CD4-positive, alpha-beta T cell (primary cell): ENCODE data around the gene RER1. TPM values are rescaled to one million over a fixed set of nuclear protein-coding genes. Genes with fewer than 3 reads are reported as not detected.
A peak's percentile ranks its signal among the peaks of the same experiment; 100 is the strongest.

Experiments used
- ATAC-seq: fragments of 200-7000 bp; cut with Tn5 transposase; one replicate; pipeline ENCODE4 v1.10.0; 2022; ENCODE audit warnings: mild to moderate bottlenecking; ENCODE audit not compliant: poor library complexity
- CTCF ChIA-PET: fragments of 350-600 bp; sonication (Branson Sonifier 250); formaldehyde crosslinking; loops from one replicate; lab custom pipeline; 2021; ENCODE audit warnings: antibody characterized with exemption, inconsistent platforms; lab: Charles Lee
- POLR2A ChIA-PET: fragments of 350-600 bp; sonication (Branson Sonifier 250); formaldehyde crosslinking; loops from one replicate; lab custom pipeline; 2021; ENCODE audit warnings: antibody characterized with exemption, inconsistent platforms; lab: Charles Lee
- DNase-seq, 14 experiments: peaks; one replicate each; pipeline ENCODE4 v3.0.0-alpha.2; 2013 to 2020; ENCODE audit warnings: mixed read lengths in 2 of 14
- H3K27ac ChIP-seq, 2 donors: one replicate each; pipeline versions ENCODE4 v1.5.1 to v1.7.0; 2013; ENCODE audit warnings: low read length in 2 of 2, low read depth in 1 of 2, mild to moderate bottlenecking in 1 of 2
- H3K27me3 ChIP-seq, 2 experiments: 1 replicate in 1 of 2; 2 replicates in 1 of 2; pipeline versions ENCODE4 v1.6.1 to v1.7.0; 2013; ENCODE audit warnings: low read length in 2 of 2, control low read depth in 1 of 2, mild to moderate bottlenecking in 1 of 2, moderate library complexity in 1 of 2; ENCODE audit not compliant: insufficient read depth in 2 of 2, control insufficient read depth in 1 of 2
- H3K36me3 ChIP-seq: one replicate; pipeline ENCODE4 v1.6.1; 2013; ENCODE audit warnings: low read length, control low read depth; ENCODE audit not compliant: insufficient read depth
- H3K4me1 ChIP-seq: one replicate; pipeline ENCODE4 v1.6.1; 2013; ENCODE audit warnings: low read length, control low read depth; ENCODE audit not compliant: insufficient read depth
- H3K4me3 ChIP-seq: one replicate; pipeline ENCODE4 v1.5.1; 2013; ENCODE audit warnings: mild to moderate bottlenecking, low read length, moderate library complexity
- H3K9me3 ChIP-seq, 2 experiments: 1 replicate in 1 of 2; 2 replicates in 1 of 2; pipeline versions ENCODE4 v1.6.1 to v1.7.0; 2013; ENCODE audit warnings: low read length in 2 of 2, mild to moderate bottlenecking in 2 of 2, control low read depth in 1 of 2, moderate library complexity in 1 of 2; ENCODE audit not compliant: control insufficient read depth in 1 of 2, insufficient read depth in 1 of 2
- H3K27ac Mint-ChIP-seq: one replicate; pipeline ENCODE4 v1.8.0; 2020; ENCODE audit warnings: mixed read lengths
- H3K27me3 Mint-ChIP-seq: one replicate; pipeline ENCODE4 v1.8.0; 2021; ENCODE audit warnings: mixed read lengths
- H3K36me3 Mint-ChIP-seq: one replicate; pipeline ENCODE4 v1.8.0; 2021; ENCODE audit warnings: low read depth, mixed read lengths
- H3K4me1 Mint-ChIP-seq: one replicate; pipeline ENCODE4 v1.8.0; 2021; ENCODE audit warnings: low read depth, mixed read lengths
- H3K4me3 Mint-ChIP-seq: one replicate; pipeline ENCODE4 v1.8.0; 2020; ENCODE audit warnings: mild to moderate bottlenecking, mixed read lengths
- H3K9me3 Mint-ChIP-seq: one replicate; pipeline ENCODE4 v1.8.0; 2020; ENCODE audit warnings: mixed read lengths
- intact Hi-C, 2 experiments: fragments of 100-400 bp; cut with DNase I in 1 of 2; cut with micrococcal nuclease in 1 of 2; formaldehyde crosslinking; loops; one replicate each; pipeline versions ENCODE4 v1.15.1 to v1.9.0; 2023 to 2025; cut with DNase I, micrococcal nuclease
- total RNA-seq, 174 experiments: library from RNA in 2 of 174; stranded (reverse) in 2 of 174; gene quantifications; one replicate each; pipeline ENCODE4 v1.2.3 and lab custom pipeline; 2021 to 2026
- TF ChIP-seq, protein P1 (sequence below): fragments of 200-600 bp; IDR thresholded peaks from one replicate; pipeline ENCODE4 v1.8.0; 2022; ENCODE audit warnings: antibody characterized with exemption, mild to moderate bottlenecking

RER1 gene
- total RNA-seq, 2 experiments from 2014 or later = 57.9 to 60.7 TPM

DNA sequence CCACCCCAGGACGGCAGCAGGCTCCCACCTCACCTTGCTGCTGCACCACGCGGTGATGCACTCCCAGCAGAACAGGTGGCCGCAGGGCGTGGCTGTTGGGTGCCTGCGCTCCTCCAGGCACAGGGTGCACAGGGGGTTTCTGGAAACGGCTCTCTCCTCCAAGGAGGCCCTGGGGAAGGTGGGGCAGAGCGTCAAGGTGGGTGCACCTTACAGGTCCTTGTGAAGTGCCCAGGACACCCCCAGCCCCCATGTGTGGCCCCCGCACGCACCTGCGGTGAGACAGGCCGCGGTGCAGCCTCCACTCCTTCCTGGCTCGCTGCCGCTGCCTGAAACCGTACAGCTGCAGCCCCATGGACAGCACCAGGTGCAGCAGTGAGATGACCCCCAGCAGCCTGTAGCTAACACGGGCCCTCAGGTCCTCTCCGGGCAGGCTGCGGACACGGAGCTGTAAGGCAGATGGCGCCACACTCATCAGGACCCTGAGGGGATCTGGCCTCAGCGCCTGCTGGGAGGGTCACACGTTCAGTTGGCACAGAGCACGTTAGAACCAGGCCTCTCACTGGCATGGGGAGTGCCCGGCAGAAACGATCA lies 14.9 kb downstream of the RER1 start:
- peak overlapping the region; percentile 25 for H3K4me3 Mint-ChIP-seq
- ChIA-PET POLR2A (interaction anchor here (1.5 to 2.4 kb wide), 2 partner anchors 13 to 15 kb away, joined by 3 to 6 read pairs; partner anchors contain the start of genes MORN1 and RER1), CTCF (no interaction called here)
- peaks cover 70% of the 10 kb centered on the region for H3K36me3 Mint-ChIP-seq
- ATAC-seq = no peak
- no peak for DNase-seq
- peaks cover 67% of the 10 kb centered on the region for H3K36me3 ChIP-seq
- no peaks in the 10 kb centered on the region for H3K9me3 Mint-ChIP-seq
- H3K27ac ChIP-seq = no peak overlapping the region
- peaks cover 0 to 4% of the 10 kb centered on the region in 2 experiments for H3K9me3 ChIP-seq
- H3K4me3 ChIP-seq = no peak overlapping the region
- no peaks in the 10 kb centered on the region for H3K4me1 Mint-ChIP-seq
- TF ChIP-seq, protein P1, sequence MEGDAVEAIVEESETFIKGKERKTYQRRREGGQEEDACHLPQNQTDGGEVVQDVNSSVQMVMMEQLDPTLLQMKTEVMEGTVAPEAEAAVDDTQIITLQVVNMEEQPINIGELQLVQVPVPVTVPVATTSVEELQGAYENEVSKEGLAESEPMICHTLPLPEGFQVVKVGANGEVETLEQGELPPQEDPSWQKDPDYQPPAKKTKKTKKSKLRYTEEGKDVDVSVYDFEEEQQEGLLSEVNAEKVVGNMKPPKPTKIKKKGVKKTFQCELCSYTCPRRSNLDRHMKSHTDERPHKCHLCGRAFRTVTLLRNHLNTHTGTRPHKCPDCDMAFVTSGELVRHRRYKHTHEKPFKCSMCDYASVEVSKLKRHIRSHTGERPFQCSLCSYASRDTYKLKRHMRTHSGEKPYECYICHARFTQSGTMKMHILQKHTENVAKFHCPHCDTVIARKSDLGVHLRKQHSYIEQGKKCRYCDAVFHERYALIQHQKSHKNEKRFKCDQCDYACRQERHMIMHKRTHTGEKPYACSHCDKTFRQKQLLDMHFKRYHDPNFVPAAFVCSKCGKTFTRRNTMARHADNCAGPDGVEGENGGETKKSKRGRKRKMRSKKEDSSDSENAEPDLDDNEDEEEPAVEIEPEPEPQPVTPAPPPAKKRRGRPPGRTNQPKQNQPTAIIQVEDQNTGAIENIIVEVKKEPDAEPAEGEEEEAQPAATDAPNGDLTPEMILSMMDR = no peak
- no peak overlapping the region for H3K27ac Mint-ChIP-seq
- H3K27me3 ChIP-seq = no peaks in the 10 kb centered on the region
- intact Hi-C loops = no loop called here
- H3K4me1 ChIP-seq = peaks cover 7% of the 10 kb centered on the region
- H3K27me3 Mint-ChIP-seq = no peaks in the 10 kb centered on the region

DNA sequence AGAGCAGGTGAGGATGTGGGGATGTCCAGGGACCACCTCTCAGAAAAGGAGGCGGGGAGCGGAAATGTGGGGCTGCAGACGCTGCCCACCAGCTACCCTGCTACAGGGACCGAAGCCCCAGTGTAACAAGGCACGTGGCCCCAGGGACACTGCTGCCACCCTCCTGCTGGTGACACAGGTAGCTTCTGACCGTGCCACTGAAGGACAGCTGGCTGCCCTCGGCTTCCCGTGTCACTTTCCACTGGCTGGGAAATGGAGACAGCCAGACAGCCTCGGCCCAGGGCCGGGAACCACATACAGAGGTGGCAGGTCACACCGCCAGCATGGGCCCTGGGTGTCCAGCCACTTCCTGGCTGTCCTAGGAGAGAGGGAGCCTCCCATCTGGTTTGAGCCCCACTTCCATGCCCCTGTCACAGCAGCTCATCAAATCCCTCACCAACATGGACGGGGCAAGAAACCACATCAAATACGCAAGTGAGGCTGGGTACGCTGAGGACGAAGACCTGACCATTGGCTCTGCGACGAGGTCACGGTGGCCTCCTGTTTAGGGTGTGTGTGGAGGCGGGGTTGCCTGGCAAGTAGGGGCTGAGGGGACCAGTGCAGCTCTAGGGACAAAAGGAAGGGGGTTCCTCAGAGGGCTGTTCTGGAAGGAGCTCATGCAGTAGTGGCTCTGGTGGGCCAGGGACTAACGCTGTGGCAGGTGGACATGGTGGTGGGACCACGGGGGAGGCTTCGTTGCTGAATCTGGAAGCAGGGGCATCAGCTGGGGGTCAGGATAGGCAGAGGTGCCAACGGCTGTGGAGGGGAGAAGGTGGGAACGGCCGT lies 15.7 kb downstream of the RER1 start:
- Mint-ChIP-seq H3K4me3 (peak overlapping the region; percentile 71), H3K4me1 (no peaks in the 10 kb centered on the region), H3K27me3 (no peaks in the 10 kb centered on the region), H3K36me3 (peaks cover 62% of the 10 kb centered on the region), H3K27ac (no peak overlapping the region), H3K9me3 (no peaks in the 10 kb centered on the region)
- ChIA-PET POLR2A (interaction anchor here (2.4 kb wide), 1 partner anchor 16 kb away, joined by 6 read pairs; the partner anchor contains the start of genes MORN1 and RER1), CTCF (no interaction called here)
- Histone ChIP-seq H3K9me3 (no peaks in the 10 kb centered on the region), H3K4me3 (no peak overlapping the region), H3K4me1 (peaks cover 9% of the 10 kb centered on the region), H3K36me3 (peaks cover 58% of the 10 kb centered on the region), H3K27me3 (no peaks in the 10 kb centered on the region), H3K27ac (no peak overlapping the region)
- ATAC-seq (no peak), DNase-seq (no peak)
- intact Hi-C loops = no loop called here
- TF ChIP-seq, protein P1 = no peak

DNA sequence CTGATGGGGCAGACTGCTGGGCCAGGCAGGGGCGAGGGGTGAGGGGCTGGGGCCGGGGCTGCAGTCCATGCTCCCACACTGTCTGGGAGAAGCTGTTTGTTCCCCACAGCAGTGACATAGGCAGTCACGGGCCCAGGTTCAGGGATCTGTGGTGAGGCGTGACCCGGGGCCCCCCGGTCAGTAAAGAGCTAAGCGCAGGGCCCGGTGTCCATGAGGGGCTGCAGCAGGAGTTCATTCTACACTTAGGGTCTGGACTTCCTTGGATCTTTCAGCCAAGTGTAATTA lies 16.3 kb downstream of the RER1 start:
- no peaks in the 10 kb centered on the region for H3K4me1 Mint-ChIP-seq
- ATAC-seq (no peak), DNase-seq (no peak)
- H3K4me3 ChIP-seq = no peak overlapping the region
- H3K27me3 ChIP-seq = no peaks in the 10 kb centered on the region
- H3K36me3 Mint-ChIP-seq = peaks cover 58% of the 10 kb centered on the region
- H3K9me3 ChIP-seq = no peaks in the 10 kb centered on the region
- H3K4me1 ChIP-seq = peaks cover 10% of the 10 kb centered on the region
- H3K27ac Mint-ChIP-seq = no peak overlapping the region
- no peaks in the 10 kb centered on the region for H3K27me3 Mint-ChIP-seq
- POLR2A ChIA-PET = interaction anchor here (0.6 to 2.4 kb wide), 2 partner anchors 16 to 144 kb away, joined by 3 to 6 read pairs; partner anchors contain the start of genes MORN1 and RER1
- TF ChIP-seq, protein P1 = no peak
- intact Hi-C loops = no loop called here
- no peak overlapping the region for H3K27ac ChIP-seq
- H3K4me3 Mint-ChIP-seq = no peak overlapping the region
- no peaks in the 10 kb centered on the region for H3K9me3 Mint-ChIP-seq
- peaks cover 53% of the 10 kb centered on the region for H3K36me3 ChIP-seq
- CTCF ChIA-PET = no interaction called here
